ENCODE results near the gene CDK11A.
"Not testable (repeated sequence)": the region's sequence is repeated elsewhere in the genome, so short reads cannot be mapped to it uniquely, and the experiment has no call there.

Gene CDK11A

DNA sequence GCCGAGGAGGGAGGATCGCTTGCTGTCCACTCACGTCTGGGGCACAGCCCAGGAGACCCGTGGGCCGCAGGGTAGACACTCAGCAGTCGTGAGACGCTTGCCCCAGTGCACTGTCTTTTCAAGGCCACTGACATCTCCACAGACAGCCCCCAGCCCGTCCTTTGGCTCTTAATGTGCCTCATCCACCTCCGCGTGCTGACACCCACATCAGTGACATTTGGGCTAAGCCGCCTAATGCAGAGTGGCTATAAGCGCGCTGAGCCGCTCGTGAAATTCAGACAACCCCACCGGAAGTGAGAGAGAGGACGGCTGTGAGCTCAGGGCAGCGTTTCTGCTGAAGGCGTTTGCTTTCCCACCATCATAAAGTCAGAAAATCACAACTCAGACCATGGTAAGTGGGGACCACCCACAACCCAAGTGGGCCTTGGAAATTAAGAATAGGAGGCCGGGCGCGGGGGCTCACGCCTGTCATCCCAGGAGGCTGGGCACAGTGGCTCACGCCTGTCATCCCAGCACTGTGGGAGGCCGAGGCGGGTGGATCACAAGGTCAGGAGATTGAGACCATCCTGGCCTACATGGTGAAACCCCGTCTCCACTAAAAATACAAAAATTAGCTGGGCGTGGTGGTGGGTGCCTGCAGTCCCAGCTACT, 40.0 kb downstream of the CDK11A start:
- DNase-seq (ENCODE audit: low read depth) = no peak

GRCh38 chr1:1683104-1683905, 40.9 kb downstream of the CDK11A start:
- DNase-seq (ENCODE audit: low read depth) = no peak

DNA sequence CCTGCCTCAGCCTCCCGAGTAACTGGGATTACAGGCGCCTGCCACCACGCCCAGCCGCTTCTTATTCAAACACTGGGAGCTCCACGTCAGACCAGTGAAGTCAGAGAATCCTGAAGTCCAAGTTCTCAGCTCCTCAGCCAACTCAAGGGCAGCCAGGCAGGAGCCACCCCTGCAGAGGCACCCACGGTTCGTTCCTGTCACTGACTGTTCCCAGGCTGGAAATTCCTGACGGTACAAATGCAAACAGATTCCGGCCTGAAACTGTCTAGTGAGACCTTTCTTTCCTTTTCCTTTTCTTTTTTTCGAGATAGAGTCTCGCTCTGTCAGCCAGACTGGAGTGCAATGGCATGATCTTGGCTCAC, 43.3 kb downstream of the CDK11A start:
- no peak for DNase-seq (ENCODE audit: low read depth)

- DNase-seq (ENCODE audit: low read depth) = no peak
Observed at GRCh38 chr1:1680031-1680911, 43.9 kb downstream of the CDK11A start.

DNA sequence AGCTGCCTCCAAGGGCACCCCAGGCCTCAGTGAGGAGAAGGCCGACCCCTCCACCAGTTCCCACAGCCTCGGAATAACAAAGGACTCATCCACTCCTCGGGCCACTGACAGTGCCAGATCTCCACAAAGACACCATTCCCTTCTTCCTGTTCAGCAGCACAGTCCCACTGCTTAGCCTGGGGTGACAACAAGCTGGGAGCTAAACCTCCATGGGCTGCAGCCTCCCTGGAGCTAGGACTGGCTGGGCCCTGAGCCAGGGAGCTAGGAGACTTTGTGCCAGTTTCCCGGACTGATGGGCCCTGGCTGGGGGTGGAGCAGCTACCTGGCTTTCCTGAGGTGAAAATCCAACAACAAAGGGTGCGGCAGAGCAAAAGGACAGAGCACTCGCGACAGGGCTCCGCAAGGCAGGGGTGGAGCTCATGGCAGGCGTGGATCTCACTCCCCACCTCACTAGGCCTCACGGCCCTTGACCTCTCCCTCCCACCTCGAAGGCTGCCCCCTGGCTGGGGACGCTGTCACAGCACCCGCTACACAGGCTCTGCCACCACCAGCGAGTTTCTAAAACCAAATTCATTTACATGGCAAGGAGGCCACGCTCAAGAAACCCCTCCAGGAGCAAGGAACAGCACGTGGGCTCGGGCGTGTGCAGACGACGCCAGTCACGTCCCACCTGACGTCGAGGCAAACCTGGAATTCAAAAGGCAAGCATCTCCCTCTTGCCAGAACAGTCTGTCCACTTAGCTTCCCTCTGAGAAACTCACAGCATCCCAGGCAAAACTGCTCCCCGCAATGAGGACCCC, 45.4 kb downstream of the CDK11A start:
- DNase-seq (ENCODE audit: low read depth) = no peak

DNA sequence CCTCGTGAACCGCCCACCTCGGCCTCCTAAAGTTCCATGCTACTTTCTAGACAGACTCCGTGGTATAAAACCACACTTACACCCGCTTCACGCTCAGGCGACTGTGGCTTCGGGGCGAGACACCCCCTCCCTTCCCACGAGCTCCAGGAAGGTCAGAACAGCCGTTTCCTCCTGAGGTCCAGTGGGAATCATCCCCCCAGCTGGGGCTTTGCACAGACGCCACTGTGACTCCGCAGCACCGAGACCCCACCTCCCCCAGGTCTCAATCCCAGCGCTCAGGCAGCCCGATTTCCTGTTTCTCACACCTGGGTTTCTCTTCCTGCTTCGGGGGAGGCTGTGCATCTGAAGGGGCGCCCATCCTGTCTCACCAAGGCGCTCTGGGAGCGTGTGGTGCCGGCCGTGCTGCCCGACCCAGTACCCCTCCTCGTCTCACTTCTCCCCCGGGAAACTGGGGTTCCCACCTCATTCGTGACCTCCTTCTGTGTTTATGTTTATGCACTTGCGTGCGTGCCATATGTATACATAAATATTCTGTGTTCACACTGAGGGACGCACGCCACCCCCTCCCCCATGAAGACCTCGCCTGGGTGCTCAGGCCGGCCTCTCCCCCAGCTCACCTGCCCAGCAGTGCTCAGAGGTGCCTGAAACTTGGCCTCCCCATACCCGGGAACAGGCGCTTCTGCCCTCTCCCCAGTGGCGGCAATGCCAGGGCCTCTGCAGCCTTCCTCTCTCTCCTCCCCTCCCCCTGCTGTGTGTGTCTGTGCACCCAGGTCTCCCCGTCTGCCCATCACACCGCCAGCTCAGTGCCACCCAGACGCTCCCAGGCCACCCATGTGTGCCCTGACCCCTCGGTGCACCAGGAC, 46.2 kb downstream of the CDK11A start:
- no peak for DNase-seq (ENCODE audit: low read depth)

DNA sequence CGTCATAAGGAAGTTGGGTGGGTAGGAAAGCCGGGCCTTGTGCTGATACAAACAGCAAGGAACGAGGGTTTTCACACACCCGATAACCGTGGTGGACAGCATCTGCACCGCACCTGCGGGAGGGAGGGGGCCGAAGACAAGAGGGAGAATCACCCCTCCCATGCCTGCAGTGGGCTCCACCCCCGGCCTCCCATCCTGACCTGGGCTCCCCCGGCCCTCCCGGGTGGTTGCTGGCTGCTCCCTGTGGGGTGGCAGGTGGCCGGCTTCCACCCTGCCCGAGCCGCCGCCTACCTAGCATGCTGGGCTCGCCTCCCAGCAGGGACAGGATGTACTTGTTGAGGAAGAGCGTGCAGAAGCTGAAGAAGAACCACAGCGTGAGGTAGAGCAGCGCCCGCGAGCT, 48.1 kb downstream of the CDK11A start:
- DNase-seq (ENCODE audit: low read depth) = not testable (repeated sequence)

DNA sequence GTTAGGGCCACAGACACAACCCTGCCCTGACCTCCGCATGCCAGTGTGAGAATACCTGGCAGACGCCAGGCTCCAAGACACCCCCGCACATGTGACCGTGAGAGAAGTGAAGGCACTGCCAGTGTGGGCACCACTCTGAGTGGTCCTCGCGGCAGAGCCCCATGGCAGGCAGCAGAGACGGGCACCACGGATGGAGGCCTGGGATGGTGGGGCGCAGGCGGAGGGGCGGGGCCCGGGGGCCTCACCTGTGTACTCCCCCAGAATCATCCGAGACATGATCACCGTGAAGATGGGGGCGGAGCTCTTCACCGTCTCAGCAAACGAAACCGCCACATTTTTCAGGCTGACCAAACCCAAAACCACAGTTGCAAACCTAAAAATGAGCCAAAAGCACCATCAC, 48.9 kb downstream of the CDK11A start:
- DNase-seq (ENCODE audit: low read depth) = not testable (repeated sequence)

DNA sequence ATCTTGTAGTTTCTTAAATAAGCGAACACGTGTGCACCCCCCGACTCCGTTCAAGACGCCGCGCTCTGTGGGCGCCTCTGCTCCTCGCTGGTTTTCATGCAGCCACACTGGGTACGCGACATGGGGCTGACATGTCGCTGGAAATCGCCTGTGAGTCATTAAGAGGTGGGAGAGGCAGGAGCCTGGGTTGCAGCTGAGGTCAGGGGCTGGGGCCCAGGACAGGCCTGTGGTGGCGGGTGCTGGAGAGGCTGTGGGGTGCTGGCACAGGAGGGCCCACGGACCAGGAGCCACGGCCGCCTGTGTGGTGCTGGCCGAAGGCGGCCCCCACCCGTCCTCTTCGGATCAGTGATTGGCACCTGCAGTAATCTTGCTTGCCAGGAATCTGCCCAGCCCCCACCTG, 49.4 kb downstream of the CDK11A start:
- DNase-seq (ENCODE audit: low read depth) = not testable (repeated sequence)

GRCh38 chr1:1672181-1672965, 51.8 kb downstream of the CDK11A start:
- DNase-seq (ENCODE audit: low read depth) = no peak

GRCh38 chr1:1671365-1672119, 52.6 kb downstream of the CDK11A start:
- no peak for DNase-seq (ENCODE audit: low read depth)

DNA sequence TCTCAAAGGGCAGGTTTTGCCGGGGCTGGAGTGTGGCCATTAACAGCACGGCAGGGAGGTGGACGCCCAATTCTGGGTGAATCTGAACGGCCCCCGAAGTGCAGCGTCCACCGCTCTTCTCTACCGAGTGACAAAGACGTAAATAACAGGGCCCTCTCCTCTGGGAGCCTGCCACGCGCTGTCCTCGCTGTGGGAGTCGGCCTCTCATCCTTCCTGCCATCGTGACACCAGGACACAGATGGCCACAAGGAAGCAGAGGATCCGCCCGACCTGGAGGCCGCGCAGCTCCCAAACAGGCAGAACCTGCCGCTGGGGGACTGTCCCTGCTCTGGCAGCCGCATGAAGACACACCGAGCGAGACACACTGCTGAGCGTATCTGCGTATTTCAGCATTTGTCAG, 53.3 kb downstream of the CDK11A start:
- DNase-seq (ENCODE audit: low read depth) = no peak

GRCh38 chr1:1669468-1670440, 54.4 kb downstream of the CDK11A start:
- DNase-seq (ENCODE audit: low read depth) = no peak

DNA sequence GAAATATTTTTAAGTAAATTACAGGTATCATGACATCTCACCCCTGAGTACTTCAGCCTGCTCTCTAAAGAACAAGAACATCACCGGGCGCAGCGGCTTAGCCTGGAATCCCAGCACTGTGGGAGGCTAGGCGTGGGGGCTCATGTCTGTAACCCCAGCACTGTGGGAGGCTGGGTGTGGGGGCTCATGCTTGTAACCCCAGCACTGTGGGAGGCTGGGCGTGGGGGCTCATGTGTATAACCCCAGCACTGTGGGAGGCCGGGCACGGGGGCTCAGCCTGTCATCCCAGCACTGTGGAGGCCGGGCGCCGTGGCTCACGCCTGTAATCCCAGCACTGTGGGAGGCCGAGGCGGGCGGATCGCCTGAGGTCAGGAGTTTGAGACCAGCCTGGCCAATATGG, 57.6 kb downstream of the CDK11A start:
- DNase-seq (ENCODE audit: low read depth) = no peak

DNA sequence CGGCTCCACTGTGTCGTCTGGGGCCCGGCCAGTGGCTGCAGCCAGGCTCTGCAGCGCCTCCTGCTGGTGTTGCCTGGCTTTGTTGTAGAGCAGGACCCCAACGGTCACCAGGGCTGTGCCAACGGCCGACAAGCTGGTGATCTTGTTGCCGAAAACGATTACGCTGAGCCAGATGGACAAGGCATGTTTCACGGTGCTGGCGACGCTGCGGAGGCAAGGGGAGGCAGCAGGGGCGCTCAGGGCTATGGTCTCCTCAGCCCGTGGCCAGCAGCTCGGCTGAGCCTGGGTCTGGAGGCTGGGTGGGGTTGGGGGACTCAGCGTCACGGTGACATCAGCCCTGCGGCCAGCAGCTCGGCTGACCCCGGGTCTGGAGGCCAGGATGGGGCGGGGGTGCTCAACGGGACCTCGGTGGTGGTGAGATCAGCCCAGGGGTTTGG, 58.3 kb downstream of the CDK11A start:
- no peak for DNase-seq (ENCODE audit: low read depth)

DNA sequence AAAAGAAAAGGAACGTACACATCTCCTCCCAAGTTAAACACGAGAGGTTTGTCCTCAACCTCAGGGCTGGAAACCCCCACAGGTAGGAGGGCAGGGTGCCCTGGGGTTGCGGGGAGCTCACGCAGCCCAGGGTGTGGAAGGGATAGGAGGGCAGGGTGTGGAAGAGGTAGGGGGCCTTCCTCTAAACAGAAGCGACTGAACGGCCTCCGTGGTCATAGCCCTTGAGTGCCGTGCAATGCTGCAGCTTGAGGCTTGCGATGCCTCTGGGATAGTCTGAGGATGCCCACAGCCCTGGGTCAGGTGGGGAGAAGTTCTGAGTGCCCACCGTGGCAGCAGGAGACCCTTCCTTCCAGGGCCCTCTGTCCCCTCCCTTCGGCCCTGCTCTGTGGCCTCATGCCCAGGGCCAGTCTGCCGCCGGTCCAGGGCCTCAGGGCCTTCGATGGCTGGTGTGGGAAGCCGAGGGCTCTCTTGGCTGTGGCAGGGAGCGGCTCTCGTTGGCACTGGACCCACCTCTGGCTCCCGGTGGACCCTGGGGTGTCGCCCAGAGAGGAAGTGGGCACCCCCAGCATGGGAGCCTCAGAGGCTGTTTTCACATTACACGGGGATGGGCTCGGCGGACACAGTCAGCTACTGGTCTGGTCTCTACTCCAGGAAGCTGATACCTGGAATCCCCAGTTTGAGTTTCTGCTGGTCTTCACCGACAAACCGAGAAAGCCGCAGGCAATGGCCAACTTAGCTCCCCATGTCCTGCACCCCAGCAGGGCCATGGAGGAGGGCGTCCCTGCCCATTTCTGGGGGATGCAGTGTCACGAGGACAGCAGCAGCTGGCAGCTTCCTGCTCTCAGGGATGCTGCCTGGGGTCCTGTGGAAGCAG, 59.0 kb downstream of the CDK11A start:
- DNase-seq (ENCODE audit: low read depth) = no peak

DNA sequence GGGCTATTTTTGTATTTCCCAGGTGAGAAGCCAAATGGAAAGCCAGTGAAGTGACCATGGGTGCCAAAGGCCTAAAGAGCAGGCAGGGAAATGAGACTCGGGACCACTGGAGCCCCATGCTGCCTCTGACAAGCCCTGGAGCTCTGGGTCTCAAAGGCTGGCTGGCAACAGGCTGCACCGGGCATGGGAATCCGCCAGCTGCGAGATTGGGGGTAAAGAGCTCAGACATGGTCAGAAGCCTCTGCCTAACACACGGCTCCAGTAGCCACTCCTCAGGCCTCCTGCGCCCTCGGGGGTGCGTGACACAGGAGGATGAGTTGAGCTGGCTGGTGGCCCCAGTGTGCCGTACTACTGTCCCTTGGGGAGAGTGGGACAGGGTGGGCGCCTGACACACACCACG, 59.8 kb downstream of the CDK11A start:
- not testable (repeated sequence) for DNase-seq (ENCODE audit: low read depth)
